ENCODE measurements around the gene HS6ST1. TPM values are rescaled to one million over a fixed set of nuclear protein-coding genes. Genes with fewer than 3 reads are reported as not detected.

HS6ST1 gene
- total and polyA plus RNA-seq, 2 of the 4 experiments (the other 2 are of a cell fraction) = 29.9 to 36.9 TPM

- Histone ChIP-seq H3K9ac (ENCODE audit: low read depth, low read length) (no peak overlapping the region), H2AK5ac (ENCODE audit: low read depth, low read length) (peak overlapping the region; percentile 42; the same call in 1 of the 2 replicates), H3K27ac (ENCODE audit: insufficient read depth, low read length) (peak overlapping the region; percentile 41), H3K4me2 (ENCODE audit: low read depth, low read length) (peak overlapping the region; percentile 83), H3K14ac (replicated peaks; ENCODE audit: low read depth, low read length) (no peak overlapping the region; the same call in 1 of the 2 replicates), H4K8ac (ENCODE audit: low read depth in 2 of 2, low read length in 2 of 2) (no peak overlapping the region), H3K4me3 (ENCODE audit: insufficient read depth, low read depth, low read length) (no peak overlapping the region), H2AFZ (replicated peaks; ENCODE audit: low read length, poor library complexity) (peak overlapping the region; percentile 56), H3K79me1 (ENCODE audit: low read depth in 1 of 2, low read length in 2 of 2) (no peaks in the 10 kb centered on the region), H3K18ac (ENCODE audit: low read depth, low read length) (peak overlapping the region; percentile 57; the same call in 1 of the 2 replicates), H2BK20ac (ENCODE audit: low read depth, low read length) (peak overlapping the region; percentile 18; the same call in 1 of the 2 replicates), H2BK15ac (ENCODE audit: low read depth, low read length) (no peak overlapping the region), H2BK5ac (ENCODE audit: low read depth, low read length, poor library complexity, severe bottlenecking) (peak overlapping the region; percentile 69), H3K56ac (ENCODE audit: extremely low read depth, insufficient read depth, low read length) (no peak overlapping the region), H3K23ac (ENCODE audit: low read depth, low read length) (peak overlapping the region; percentile 4; the same call in 1 of the 2 replicates), H4K5ac (ENCODE audit: low read depth, low read length) (no peak overlapping the region), H2AK9ac (replicated peaks; ENCODE audit: low read depth, low read length, poor library complexity) (no peak overlapping the region), H3K27me3 (ENCODE audit: control insufficient read depth, insufficient read depth, low read length) (peaks cover 2% of the 10 kb centered on the region), H3K4ac (ENCODE audit: low read depth, low read length) (no peak overlapping the region), H2BK120ac (ENCODE audit: low read depth, low read length) (peak overlapping the region; percentile 1; the same call in 1 of the 2 replicates), H3K9me1 (ENCODE audit: insufficient read depth, low read length) (peaks cover 12% of the 10 kb centered on the region), H3K4me1 (ENCODE audit: control insufficient read depth, insufficient read depth, low read length) (peaks cover 15% of the 10 kb centered on the region), H3K9me3 (ENCODE audit: control insufficient read depth, insufficient read depth, low read length) (no peaks in the 10 kb centered on the region), H4K91ac (ENCODE audit: insufficient read depth, low read depth, low read length) (peak overlapping the region; percentile 20), H3K36me3 (ENCODE audit: control insufficient read depth, insufficient read depth, low read length) (no peaks in the 10 kb centered on the region), H4K20me1 (ENCODE audit: insufficient read depth, low read length) (peaks cover 3% of the 10 kb centered on the region)
- peak; percentile 15; the same call in 1 of the 2 replicates for ATAC-seq (ENCODE audit: low read depth)
- no CpG with 5 or more reads among the region's 2 CpGs for WGBS, 2 experiments (ENCODE audit: extremely low coverage in 2 of 2, insufficient read length in 1 of 2)
- dilution Hi-C loops (cut with HindIII; ENCODE audit: low sequenced_read_pairs, unreplicated experiment) (no loop called here), intact Hi-C loops (cut with micrococcal nuclease) (loop anchor here (2.0 kb wide), 1 partner anchor 70 kb away; no protein-coding TSS in a partner anchor), in situ Hi-C loops (cut with MboI; ENCODE audit: low sequenced_read_pairs) (no loop called here)
- no TSS peak for BruUV-seq (replicated peaks)
- peak; percentile 80 for DNase-seq
- ChIA-PET POLR2A (ENCODE audit: unreplicated experiment) (no interaction called here), CTCF (interaction anchor here (0.9 kb wide), 1 partner anchor 69 kb away, joined by 3 read pairs; no protein-coding TSS in a partner anchor)
- TF ChIP-seq CEBPB (IDR thresholded peaks at IDR 0.05; ENCODE audit: low read depth, low read length) = peak; percentile 82
- TF ChIP-seq RFX5 (IDR thresholded peaks at IDR 0.05; ENCODE audit: low read depth, low read length) = no peak; the same call in 1 of the 2 replicates
- TF ChIP-seq, protein P1, sequence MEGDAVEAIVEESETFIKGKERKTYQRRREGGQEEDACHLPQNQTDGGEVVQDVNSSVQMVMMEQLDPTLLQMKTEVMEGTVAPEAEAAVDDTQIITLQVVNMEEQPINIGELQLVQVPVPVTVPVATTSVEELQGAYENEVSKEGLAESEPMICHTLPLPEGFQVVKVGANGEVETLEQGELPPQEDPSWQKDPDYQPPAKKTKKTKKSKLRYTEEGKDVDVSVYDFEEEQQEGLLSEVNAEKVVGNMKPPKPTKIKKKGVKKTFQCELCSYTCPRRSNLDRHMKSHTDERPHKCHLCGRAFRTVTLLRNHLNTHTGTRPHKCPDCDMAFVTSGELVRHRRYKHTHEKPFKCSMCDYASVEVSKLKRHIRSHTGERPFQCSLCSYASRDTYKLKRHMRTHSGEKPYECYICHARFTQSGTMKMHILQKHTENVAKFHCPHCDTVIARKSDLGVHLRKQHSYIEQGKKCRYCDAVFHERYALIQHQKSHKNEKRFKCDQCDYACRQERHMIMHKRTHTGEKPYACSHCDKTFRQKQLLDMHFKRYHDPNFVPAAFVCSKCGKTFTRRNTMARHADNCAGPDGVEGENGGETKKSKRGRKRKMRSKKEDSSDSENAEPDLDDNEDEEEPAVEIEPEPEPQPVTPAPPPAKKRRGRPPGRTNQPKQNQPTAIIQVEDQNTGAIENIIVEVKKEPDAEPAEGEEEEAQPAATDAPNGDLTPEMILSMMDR (conservative IDR thresholded peaks at IDR 0.05; ENCODE audit: low read depth, low read length) = no peak
Observed at GRCh38 chr2:128237081-128237534, 81.6 kb downstream of the HS6ST1 start.

Measured in IMR-90 (cell line).